NCI-H2029 (cell line): ENCODE measurements around the gene RSPH6A.
"Not testable (repeated sequence)": the region's sequence is repeated elsewhere in the genome, so short reads cannot be mapped to it uniquely, and the experiment has no call there.

Experiments used
- DNase-seq: peaks from one replicate; lab custom pipeline; 2025; lab: John Stamatoyannopoulos, UW

RSPH6A gene

DNA sequence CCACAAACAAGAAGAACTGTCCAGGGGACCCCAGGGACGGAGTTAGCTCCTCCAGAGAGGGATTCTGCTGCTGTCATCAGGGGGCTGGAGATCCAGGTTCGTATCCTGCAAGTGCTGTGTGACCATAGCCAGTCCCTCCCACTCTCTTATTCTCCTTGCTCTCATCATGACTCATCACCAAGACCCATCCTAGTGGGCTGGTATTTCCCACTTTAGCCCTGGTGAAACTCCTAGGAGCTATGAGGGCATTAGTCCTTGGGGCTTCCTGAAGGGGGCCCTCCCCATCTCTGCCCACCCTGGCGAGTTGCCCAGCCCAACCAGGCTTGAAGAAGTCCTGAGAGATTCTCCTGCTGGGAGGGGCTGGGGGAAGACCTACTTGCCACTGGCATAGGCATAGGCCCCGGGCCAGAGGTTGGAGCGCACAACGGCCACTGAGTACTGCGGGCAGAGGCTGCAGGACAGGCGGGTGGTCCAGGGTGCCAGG is 15.0 kb downstream of the RSPH6A start:
- DNase-seq = no peak

DNA sequence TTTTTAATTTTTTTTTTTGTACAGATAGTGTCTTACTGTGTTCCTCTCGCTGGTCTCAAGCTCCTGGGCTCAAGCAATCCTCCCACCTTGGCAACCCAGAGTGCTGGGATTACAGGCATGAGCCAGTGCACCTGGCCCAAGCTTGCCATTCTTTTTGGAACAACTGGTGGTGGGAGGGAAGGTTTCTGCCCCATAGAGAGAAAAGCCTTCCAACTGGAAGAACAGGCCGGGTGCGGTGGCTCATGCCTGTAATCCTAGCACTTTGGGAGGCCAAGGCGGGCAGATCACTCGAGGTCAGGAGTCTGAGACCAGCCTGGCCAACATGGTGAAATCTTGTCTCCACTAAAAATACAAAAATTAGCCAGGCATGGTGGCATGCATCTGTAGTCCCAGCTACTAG is 15.6 kb downstream of the RSPH6A start:
- DNase-seq = not testable (repeated sequence)

DNA sequence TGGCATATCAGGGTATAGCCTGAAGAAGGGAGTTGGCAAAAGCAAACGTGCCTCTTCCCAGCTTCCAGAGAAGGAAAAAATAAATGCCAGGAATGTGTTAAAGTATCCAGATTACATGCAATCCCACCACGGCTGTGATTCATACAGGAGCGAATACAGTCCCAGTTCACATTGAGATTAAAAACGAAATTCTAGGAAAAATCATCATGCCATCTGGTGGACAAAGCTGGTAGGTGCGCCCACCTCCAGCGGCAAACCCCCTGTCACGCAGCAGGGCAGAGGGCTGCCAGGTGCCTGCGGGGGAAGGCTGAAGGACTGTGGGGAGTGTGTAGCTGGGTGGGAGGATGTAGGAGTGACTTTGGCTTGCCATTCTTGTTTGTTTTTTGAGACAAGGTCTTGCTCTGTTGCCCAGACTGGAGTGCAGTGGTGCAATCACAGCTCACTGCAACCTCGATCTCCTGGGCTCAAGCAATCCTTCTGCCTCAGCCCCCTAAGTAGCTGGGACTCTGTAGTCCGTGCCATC is 16.1 kb downstream of the RSPH6A start:
- DNase-seq = peak; percentile 42

GRCh38 chr19:45794627-45795026 is 20.5 kb downstream of the RSPH6A start:
- no peak for DNase-seq

GRCh38 chr19:45793876-45794275 is 21.2 kb downstream of the RSPH6A start:
- DNase-seq = no peak

DNA sequence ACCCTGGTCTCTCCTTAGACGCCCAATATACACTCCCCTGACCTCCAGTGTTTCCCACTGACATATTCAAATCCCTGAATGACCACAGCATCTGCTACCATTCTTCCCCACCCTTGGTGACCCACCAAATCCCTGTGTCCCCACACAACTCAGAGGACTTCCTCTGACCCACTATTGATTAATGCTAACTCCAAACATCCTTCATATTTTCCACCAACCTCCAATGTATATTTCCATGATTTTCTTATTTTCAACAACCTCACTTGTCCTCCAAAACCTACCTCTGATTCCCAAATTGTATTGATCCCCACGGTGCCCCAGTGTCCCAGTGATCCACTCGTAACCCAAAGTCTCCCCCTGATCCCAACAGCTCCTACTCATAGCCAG is 21.9 kb downstream of the RSPH6A start:
- no peak for DNase-seq

DNA sequence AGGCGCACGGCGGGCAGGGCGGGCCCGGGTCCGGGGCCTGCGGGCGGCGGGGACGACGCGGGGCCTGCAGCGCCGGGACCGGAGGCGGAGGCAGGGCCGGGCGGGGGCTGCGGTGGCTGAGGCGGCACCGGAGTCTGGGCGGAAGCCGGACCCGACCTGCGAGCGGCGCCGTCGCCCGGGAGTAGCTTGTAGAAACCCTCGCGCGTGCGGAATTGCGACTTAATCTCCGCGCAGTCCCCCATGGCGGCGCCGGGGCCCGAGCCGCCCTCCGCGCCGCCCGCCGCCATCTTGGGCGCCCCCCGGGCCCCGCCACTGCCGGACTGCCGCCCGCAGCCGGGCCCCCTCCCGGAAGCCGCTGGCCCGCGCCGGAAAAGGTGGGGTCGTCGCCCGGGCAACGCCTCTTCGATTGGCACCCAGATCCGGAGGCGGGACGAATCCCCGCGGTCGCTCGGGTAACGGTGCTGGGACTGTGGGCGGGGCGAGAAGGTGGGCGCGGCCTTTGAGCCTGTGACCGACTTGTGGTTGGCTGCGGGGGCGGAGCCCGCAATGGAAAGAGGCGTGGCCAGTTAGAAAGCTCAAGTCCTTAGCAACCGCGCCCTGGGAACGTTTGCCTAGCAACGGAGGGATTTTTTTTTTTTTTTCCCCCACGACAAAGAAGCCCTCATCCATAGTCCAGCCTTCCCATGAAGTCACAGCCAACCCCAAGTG is 22.5 kb downstream of the RSPH6A start, which contains the start of gene DMWD:
DMWD (minus strand) TSS at position 376 of the 708 bp plus-strand sequence; CDS start at position 287, 89 bp downstream.
- peak; percentile 97 for DNase-seq

- no peak for DNase-seq
These were observed 23.2 kb downstream of the RSPH6A start for GRCh38 chr19:45791744-45792469.

DNA sequence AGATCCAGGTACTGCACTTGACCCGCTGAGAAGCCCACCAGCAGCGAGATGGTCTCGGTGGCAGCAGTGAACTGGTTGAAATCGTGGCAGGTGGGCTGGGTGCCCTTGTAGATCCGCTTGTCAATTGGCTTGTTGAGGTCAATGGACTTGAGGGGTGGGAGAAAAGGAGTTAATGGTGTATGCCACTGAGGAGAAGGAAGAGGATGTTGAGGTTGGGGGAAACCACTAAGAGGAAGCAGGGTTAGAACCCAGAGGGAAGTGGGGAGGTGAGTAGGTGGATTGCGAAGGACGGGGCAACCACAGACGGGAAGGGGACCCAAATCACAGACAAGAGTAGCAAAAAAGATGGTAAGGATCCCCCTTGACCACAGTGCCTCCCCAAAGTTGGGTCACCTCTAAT is 24.2 kb downstream of the RSPH6A start:
- DNase-seq = no peak

DNA sequence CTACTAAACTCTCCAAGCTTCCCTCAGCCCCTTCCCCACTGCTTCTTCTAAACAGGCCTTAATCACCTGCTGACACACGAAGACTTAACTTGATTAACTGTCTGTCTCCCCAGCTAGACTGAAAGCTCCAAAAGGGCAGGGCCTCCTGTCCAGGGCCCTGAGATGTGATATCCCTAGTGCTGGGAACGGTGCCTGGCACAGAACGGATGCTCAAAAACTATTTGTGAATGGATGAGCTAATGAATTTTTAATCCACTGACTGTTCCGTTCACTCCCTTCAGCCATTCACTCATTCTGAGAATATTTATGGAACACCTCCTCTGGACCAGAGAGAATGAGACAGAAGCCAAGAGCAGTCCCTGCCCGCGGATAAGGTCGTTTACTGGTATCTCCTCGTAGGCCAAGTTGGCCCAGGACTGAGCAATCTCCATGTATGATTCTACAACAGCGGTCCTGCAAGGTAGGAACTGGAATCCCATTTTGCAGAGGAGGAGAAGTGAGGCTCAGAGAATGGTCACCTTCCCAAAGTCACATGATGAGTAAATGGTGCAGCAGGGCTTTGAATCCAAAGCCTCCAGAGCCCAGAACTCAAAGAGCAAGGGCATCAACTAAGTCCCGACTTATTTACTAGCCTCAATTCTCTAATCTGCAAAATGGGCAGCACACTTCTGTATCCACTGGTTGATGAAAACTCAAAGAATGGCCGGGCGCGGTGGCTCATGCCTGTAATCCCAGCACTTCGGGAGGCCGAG is 25.9 kb downstream of the RSPH6A start:
- DNase-seq = no peak

DNA sequence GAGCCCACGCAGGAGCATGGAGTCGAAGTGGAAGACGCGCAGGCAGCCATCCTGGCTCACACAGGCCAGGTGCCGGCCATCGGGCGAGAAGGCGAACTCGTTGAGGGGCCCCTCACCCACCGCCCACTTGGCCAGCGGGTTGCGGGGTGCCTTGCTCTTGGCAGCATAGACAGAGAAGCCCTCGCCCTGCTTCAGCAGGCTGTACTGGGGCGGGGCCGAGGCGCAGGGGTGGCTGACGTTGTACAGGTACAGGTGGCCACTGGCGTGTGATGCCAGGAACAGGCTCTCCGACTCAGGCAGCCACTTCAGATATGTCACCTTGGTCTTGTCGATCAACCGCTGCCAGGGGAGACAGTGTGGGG is 28.6 kb downstream of the RSPH6A start:
- no peak for DNase-seq

DNA sequence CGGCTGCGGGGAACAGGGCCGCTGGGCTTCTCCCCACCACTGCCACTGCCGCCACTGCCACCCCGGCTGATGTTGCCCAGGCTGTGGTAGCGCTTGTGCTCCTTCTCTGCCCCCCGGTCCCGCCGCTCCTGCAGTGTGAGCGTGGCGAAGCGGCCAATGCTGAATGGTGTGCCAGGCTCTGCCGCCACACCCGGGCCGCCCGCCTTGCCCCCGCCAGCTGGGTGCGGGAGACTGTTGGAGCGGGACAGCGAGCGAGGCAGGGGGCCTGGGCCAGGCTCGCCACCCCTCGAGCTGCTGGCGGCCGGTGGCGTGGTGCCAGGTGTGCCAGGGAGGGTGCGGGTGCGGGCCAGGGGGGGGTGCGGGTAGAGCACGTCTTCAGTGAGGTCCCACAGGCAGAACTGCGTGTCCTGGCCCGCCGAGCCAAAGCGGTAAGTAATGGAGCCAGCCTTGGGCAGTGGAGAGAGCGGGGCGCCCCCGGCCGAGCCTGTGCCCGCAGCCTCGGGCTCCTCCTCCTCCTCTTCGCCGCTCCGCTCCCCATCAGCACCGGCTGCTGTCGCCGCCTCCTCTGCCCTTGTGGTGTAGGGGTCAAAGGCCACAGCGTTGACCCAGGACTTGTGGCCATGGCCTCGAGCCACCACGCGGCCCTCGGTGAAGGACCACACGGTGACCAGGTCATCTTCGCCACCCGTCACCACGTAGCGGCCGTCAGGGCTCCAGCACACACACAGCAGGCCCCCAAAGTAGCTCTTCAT is 29.2 kb downstream of the RSPH6A start:
- no peak for DNase-seq

DNA sequence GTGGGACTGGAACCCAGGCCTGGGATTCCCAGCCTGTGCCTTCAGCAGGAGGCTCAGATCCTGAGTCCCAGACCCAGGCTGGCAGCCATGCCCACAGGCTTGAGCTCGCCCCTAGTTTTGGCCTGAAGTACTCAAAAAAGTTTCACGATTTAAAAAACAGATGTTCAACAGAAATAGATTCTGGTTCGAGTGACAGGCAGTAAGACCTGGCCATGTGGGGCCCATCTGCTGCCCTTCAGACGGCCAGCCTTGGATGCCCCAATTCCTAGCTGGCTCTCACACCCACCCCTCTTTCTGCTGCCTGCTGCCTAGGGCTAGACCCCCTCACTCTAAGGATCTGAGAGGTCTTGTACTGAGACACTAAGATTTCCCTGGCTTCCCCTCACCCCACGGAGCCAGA is 30.0 kb downstream of the RSPH6A start:
- DNase-seq = no peak

GRCh38 chr19:45784096-45784495 is 31.0 kb downstream of the RSPH6A start:
- DNase-seq = no peak

DNA sequence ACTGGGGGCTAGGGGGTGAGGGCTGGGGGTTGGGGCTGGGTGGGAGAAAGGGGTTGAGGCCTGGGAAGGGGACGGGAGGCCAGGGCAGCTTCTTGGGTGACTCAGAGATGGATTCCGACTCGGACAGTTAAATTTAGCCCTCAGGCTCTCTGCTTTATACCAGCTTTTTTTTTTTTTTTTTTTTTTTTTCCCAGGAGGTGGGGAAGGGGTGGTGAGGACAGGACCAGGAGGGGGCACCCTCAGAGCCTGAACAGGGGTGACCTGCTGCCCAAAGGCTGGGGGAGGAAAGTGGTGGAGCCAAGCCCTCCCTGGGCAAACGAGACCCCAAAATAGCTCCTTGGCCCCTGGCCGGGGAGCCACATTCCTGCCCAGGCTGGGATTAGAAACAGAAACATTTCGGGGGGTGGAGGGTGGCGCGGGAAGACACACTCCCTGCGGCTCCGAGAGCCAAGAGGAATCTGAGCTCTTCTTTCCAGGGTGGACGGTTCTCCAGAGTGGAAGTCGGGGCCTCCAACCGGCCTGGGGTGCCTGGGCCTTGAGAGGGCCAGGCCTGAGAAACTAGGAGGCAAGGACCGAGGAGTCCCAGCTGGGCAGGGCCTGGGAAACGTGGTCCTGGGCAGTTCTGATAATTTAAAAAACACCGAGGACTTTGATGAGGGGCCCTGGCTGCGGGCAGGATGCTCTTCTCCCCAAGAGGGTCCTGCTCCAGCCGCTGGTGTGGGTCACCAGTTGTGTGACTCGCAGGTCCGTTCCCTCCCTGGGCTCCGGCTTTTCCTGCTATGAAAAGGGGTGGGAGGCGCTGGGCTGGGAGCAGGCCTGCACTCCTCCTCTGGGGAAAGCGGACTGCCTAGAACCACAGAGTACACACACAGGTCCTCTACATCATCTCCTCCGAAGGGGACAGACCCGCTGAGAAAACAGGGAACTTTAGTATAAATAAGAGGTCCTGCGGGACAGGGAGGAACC is 32.0 kb downstream of the RSPH6A start:
- DNase-seq = no peak

GRCh38 chr19:45782162-45782691 is 32.9 kb downstream of the RSPH6A start, which contains the start of gene DMPK:
Gene DMPK (minus strand): TSS chr19:45782490. CDS start chr19:45782352, 138 bp downstream.
- DNase-seq = no peak

GRCh38 chr19:45781214-45782161 is 33.6 kb downstream of the RSPH6A start:
- DNase-seq = peak; percentile 81

GRCh38 chr19:45780448-45781213 is 34.5 kb downstream of the RSPH6A start:
- peak; percentile 27 for DNase-seq
